IMR-90 (cell line): Measurements from ENCODE around the gene ROBO3. TPM values are rescaled to one million over a fixed set of nuclear protein-coding genes. Genes with fewer than 3 reads are reported as not detected.

ENCODE experiments used
- ATAC-seq: fragments of 200-7000 bp; cut with Tn5 transposase; 2 replicates; pipeline ENCODE4 v1.9.1; 2020; ENCODE audit warnings: low read depth, mild to moderate bottlenecking, moderate library complexity
- BruUV-seq: library from RNA; stranded (reverse); fragments of 400-500 nt; replicated peaks from 2 replicates; lab custom pipeline; 2021; lab: Mats Ljungman, UMichigan
- CTCF ChIA-PET: fragments of 300-600 bp; formaldehyde crosslinking; extraction: SDS; loops from one replicate; lab custom pipeline; 2021; ENCODE audit warnings: antibody characterized with exemption; lab: Yijun Ruan, JAX
- POLR2A ChIA-PET: fragments of 300-600 bp; sonication (Branson Sonifier 250); formaldehyde crosslinking; loops from one replicate; lab custom pipeline; 2022; ENCODE audit warnings: antibody characterized with exemption; ENCODE audit not compliant: unreplicated experiment; lab: Charles Lee
- DNase-seq: peaks from one replicate; pipeline ENCODE4 v3.0.0; 2013
- H2AFZ ChIP-seq: replicated peaks from 2 replicates; pipeline ENCODE3; 2013; ENCODE audit warnings: low read length, mild to moderate bottlenecking; ENCODE audit not compliant: poor library complexity
- H2AK5ac ChIP-seq: 2 replicates; pipeline ENCODE4 v1.6.1; 2013; ENCODE audit warnings: low read depth, low read length, inconsistent platforms
- H2AK9ac ChIP-seq: replicated peaks from 2 replicates; pipeline ENCODE3; 2013; ENCODE audit warnings: mild to moderate bottlenecking, low read depth, low read length, moderate library complexity; ENCODE audit not compliant: poor library complexity
- H2BK120ac ChIP-seq: 2 replicates; pipeline ENCODE4 v1.6.1; 2013; ENCODE audit warnings: low read depth, low read length, inconsistent platforms
- H2BK15ac ChIP-seq: 3 replicates; pipeline ENCODE4 v1.6.1; 2013; ENCODE audit warnings: low read depth, low read length, inconsistent platforms
- H2BK20ac ChIP-seq: 2 replicates; pipeline ENCODE4 v1.6.1; 2013; ENCODE audit warnings: low read depth, mild to moderate bottlenecking, inconsistent platforms, low read length, moderate library complexity
- H2BK5ac ChIP-seq: 2 replicates; pipeline ENCODE4 v1.6.1; 2013; ENCODE audit warnings: mild to moderate bottlenecking, low read depth, low read length, inconsistent platforms; ENCODE audit not compliant: poor library complexity, severe bottlenecking
- H3K14ac ChIP-seq: replicated peaks from 2 replicates; pipeline ENCODE4 v1.6.1; 2013; ENCODE audit warnings: low read depth, low read length, inconsistent platforms
- H3K18ac ChIP-seq: 2 replicates; pipeline ENCODE4 v1.6.1; 2013; ENCODE audit warnings: low read depth, low read length, control low read depth
- H3K23ac ChIP-seq: 2 replicates; pipeline ENCODE4 v1.6.1; 2013; ENCODE audit warnings: low read depth, low read length, inconsistent platforms
- H3K27ac ChIP-seq: 2 replicates; pipeline ENCODE4 v1.5.1; 2013; ENCODE audit warnings: mild to moderate bottlenecking, control low read depth, low read length; ENCODE audit not compliant: insufficient read depth
- H3K27me3 ChIP-seq: 2 replicates; pipeline ENCODE4 v1.6.1; 2013; ENCODE audit warnings: low read length; ENCODE audit not compliant: control insufficient read depth, insufficient read depth
- H3K36me3 ChIP-seq: 2 replicates; pipeline ENCODE4 v1.6.1; 2013; ENCODE audit warnings: low read length, mixed read lengths; ENCODE audit not compliant: control insufficient read depth, insufficient read depth
- H3K4ac ChIP-seq: 2 replicates; pipeline ENCODE4 v1.6.1; 2013; ENCODE audit warnings: low read depth, low read length, inconsistent platforms
- H3K4me1 ChIP-seq: 2 replicates; pipeline ENCODE4 v1.6.1; 2013; ENCODE audit warnings: low read length, mixed read lengths; ENCODE audit not compliant: control insufficient read depth, insufficient read depth
- H3K4me2 ChIP-seq: 2 replicates; pipeline ENCODE4 v1.6.1; 2013; ENCODE audit warnings: low read depth, mild to moderate bottlenecking, control low read depth, low read length, moderate library complexity
- H3K4me3 ChIP-seq: 2 replicates; pipeline ENCODE4 v1.5.1; 2013; ENCODE audit warnings: low read depth, mild to moderate bottlenecking, control low read depth, low read length, moderate library complexity; ENCODE audit not compliant: insufficient read depth
- H3K56ac ChIP-seq: 2 replicates; pipeline ENCODE4 v1.6.1; 2013; ENCODE audit warnings: low read length, inconsistent platforms; ENCODE audit not compliant: insufficient read depth; ENCODE audit errors: extremely low read depth
- H3K79me1 ChIP-seq, 2 experiments: 2 replicates each; pipeline ENCODE4 v1.6.1; 2013; ENCODE audit warnings: low read length in 2 of 2, inconsistent platforms in 1 of 2, low read depth in 1 of 2
- H3K9ac ChIP-seq: 2 replicates; pipeline ENCODE4 v1.6.1; 2013; ENCODE audit warnings: low read depth, low read length, control low read depth
- H3K9me1 ChIP-seq: 2 replicates; pipeline ENCODE4 v1.6.1; 2013; ENCODE audit warnings: low read length, inconsistent platforms; ENCODE audit not compliant: insufficient read depth
- H3K9me3 ChIP-seq: 2 replicates; pipeline ENCODE4 v1.6.1; 2013; ENCODE audit warnings: low read length; ENCODE audit not compliant: control insufficient read depth, insufficient read depth
- H4K20me1 ChIP-seq: 2 replicates; pipeline ENCODE4 v1.6.1; 2013; ENCODE audit warnings: low read length, inconsistent platforms; ENCODE audit not compliant: insufficient read depth
- H4K5ac ChIP-seq: 2 replicates; pipeline ENCODE4 v1.6.1; 2013; ENCODE audit warnings: mild to moderate bottlenecking, low read depth, low read length, control low read depth
- H4K8ac ChIP-seq, 2 experiments: 2 replicates each; pipeline ENCODE4 v1.6.1; 2013; ENCODE audit warnings: low read depth in 2 of 2, low read length in 2 of 2, control low read depth in 1 of 2, inconsistent platforms in 1 of 2
- H4K91ac ChIP-seq: 2 replicates; pipeline ENCODE4 v1.6.1; 2013; ENCODE audit warnings: low read depth, low read length, inconsistent platforms; ENCODE audit not compliant: insufficient read depth
- BHLHE40 ChIP-seq: fragments of 150-350 bp; IDR thresholded peaks from 2 replicates; pipeline ENCODE4 v1.6.1; 2016; ENCODE audit warnings: mild to moderate bottlenecking, low read depth, low read length
- CHD1 ChIP-seq: IDR thresholded peaks from 2 replicates; pipeline ENCODE4 v1.6.1; 2012; ENCODE audit warnings: low read depth, low read length, improper control_type of control experiment
- ELK1 ChIP-seq: fragments of 150-350 bp; IDR thresholded peaks from 2 replicates; pipeline ENCODE4 v1.6.1; 2016; ENCODE audit warnings: low read depth, mild to moderate bottlenecking, low read length, moderate library complexity, borderline replicate concordance
- FOS ChIP-seq: fragments of 150-350 bp; IDR thresholded peaks from 2 replicates; pipeline ENCODE4 v1.6.1; 2016; ENCODE audit warnings: low read depth, low read length
- MAFK ChIP-seq: IDR thresholded peaks from 2 replicates; pipeline ENCODE4 v1.6.1; 2012; ENCODE audit warnings: low read depth, low read length, improper control_type of control experiment
- MAZ ChIP-seq: IDR thresholded peaks from 2 replicates; pipeline ENCODE4 v1.6.1; 2012; ENCODE audit warnings: low read depth, mild to moderate bottlenecking, low read length, improper control_type of control experiment, moderate library complexity, borderline replicate concordance
- MXI1 ChIP-seq: IDR thresholded peaks from 2 replicates; pipeline ENCODE4 v1.6.1; 2012; ENCODE audit warnings: low read depth, mild to moderate bottlenecking, low read length, moderate library complexity, borderline replicate concordance
- NFE2L2 ChIP-seq: fragments of 150-350 bp; IDR thresholded peaks from 2 replicates; pipeline ENCODE4 v1.6.1; 2016; ENCODE audit warnings: low read depth, mild to moderate bottlenecking, low read length
- POLR2A ChIP-seq: IDR thresholded peaks from 2 replicates; pipeline ENCODE4 v1.6.1; 2012; ENCODE audit warnings: mild to moderate bottlenecking, low read depth, low read length
- RAD21 ChIP-seq: IDR thresholded peaks from 2 replicates; pipeline ENCODE4 v1.6.1; 2012; ENCODE audit warnings: low read length, improper control_type of control experiment
- WGBS, 2 experiments: methylation state at CpG; one replicate each; pipeline versions ENCODE4 v1.1.5 to v1.1.7; 2013; ENCODE audit warnings: missing lambda C conversion rate in 2 of 2; ENCODE audit not compliant: insufficient read length in 1 of 2; ENCODE audit errors: extremely low coverage in 2 of 2; 5-methylcytosine and 5-hydroxymethylcytosine counted together
- dilution Hi-C: fragments of 300-500 bp; cut with HindIII; formaldehyde crosslinking; loops from one replicate; pipeline ENCODE4 v1.14.3; 2018; ENCODE audit warnings: low sequenced_read_pairs; ENCODE audit not compliant: unreplicated experiment
- in situ Hi-C: fragments of 300-500 bp; cut with MboI; formaldehyde crosslinking; loops from 3 replicates; pipeline ENCODE4 v1.14.3; 2019; ENCODE audit warnings: low sequenced_read_pairs, inconsistent platforms, mixed read lengths
- intact Hi-C: fragments of 100-400 bp; cut with micrococcal nuclease; formaldehyde crosslinking; loops from 2 replicates; pipeline ENCODE4 v1.10.0; 2022
- polyA plus RNA-seq, 3 experiments: library from polyadenylated mRNA; depleted of rRNA; stranded (reverse); fragments of >200 nt; gene quantifications; 2 replicates each; pipeline ENCODE4 v1.2.3, GENCODE V29; 2012; ENCODE audit warnings: low replicate concordance in 1 of 3
- total RNA-seq: library from RNA; depleted of rRNA; stranded (reverse); fragments of >200 nt; gene quantifications from 2 replicates; pipeline ENCODE4 v1.2.3, GENCODE V29; 2012
- TF ChIP-seq, protein P1 (sequence below): conservative IDR thresholded peaks from 2 replicates; pipeline ENCODE4 v1.5.1; 2012; ENCODE audit warnings: mild to moderate bottlenecking, low read depth, low read length, improper control_type of control experiment
- TF ChIP-seq, protein P2 (sequence below): fragments of 150-350 bp; IDR thresholded peaks from 2 replicates; pipeline ENCODE4 v1.6.1; 2017; ENCODE audit warnings: mild to moderate bottlenecking, antibody characterized with exemption, low read length, low read depth

The ROBO3 gene
- total and polyA plus RNA-seq, 2 of the 4 experiments (the other 2 are of a cell fraction), result 12.0 to 54.1 TPM

DNA sequence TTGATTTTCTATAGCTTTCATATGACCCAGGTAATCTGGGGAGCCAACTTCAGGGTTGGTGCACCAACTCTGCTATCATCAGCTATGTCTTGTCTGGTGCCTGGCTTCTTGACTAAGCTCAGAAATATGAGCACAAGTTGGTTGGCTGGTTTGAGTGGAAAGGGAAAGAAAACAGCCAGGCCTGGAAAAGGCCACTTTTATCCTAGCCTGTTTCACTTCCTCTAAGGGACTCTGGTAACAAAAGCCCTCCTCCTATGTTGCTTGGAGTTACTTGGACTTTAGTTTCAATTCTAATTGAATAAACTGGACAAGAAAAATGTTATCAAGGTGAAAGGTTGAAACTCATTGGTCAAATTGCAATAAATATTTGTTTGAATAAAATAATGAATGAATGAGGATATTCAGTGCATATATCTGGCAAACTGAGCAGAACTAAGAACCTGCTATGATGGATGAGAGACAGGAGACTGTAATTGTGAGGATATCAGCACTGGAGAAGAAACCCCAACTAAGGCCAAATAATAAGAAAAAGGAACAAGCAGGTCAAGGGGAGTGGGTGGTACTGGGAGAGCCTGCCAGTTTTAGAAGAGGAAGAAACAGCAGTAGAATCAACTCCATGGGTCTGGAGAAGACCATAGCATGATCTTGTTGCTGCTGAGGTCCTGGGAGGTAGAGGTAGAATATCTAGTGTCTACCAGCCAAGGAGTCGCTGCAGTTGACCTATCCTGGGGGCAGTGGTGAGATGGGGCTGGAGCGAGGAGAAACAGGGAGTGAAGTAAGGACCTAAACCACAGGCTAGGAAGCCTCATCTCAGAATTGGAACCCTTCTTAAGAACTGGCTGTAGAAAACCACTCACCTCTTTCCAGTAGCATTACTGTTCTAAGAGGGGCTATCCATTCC is 24.2 kb downstream of the ROBO3 start (continued):
- TF ChIP-seq, protein P1, sequence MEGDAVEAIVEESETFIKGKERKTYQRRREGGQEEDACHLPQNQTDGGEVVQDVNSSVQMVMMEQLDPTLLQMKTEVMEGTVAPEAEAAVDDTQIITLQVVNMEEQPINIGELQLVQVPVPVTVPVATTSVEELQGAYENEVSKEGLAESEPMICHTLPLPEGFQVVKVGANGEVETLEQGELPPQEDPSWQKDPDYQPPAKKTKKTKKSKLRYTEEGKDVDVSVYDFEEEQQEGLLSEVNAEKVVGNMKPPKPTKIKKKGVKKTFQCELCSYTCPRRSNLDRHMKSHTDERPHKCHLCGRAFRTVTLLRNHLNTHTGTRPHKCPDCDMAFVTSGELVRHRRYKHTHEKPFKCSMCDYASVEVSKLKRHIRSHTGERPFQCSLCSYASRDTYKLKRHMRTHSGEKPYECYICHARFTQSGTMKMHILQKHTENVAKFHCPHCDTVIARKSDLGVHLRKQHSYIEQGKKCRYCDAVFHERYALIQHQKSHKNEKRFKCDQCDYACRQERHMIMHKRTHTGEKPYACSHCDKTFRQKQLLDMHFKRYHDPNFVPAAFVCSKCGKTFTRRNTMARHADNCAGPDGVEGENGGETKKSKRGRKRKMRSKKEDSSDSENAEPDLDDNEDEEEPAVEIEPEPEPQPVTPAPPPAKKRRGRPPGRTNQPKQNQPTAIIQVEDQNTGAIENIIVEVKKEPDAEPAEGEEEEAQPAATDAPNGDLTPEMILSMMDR, result no peak

- H3K9me1 ChIP-seq, result 0 out of 2 replicates have a peak, but pooled peaks cover 3% of the 10 kb centered on the region
- no peak overlapping the region for H3K14ac ChIP-seq
- CTCF ChIA-PET, result interaction anchor here (0.6 kb wide), 1 partner anchor 1550 kb away, joined by 3 read pairs; no protein-coding TSS in a partner anchor
- H2BK5ac ChIP-seq, result no peak overlapping the region
- H3K4me3 ChIP-seq, result no peak overlapping the region
- no peaks in the 10 kb centered on the region for H3K79me1 ChIP-seq
- H3K9ac ChIP-seq, result no peak overlapping the region
- DNase-seq (no peak), ATAC-seq (no peak)
- H4K91ac ChIP-seq, result no peak overlapping the region
- POLR2A ChIA-PET, result interaction anchor here (0.7 kb wide), 1 partner anchor 499 kb away, joined by 3 read pairs; no protein-coding TSS in a partner anchor
- no peak overlapping the region for H2AK9ac ChIP-seq
- no peak overlapping the region for H3K23ac ChIP-seq
- no CpG with 5 or more reads among the region's 2 CpGs for WGBS, 2 experiments
- no peak overlapping the region for H3K56ac ChIP-seq
- dilution Hi-C loops, result no loop called here
- H2BK15ac ChIP-seq, result no peak overlapping the region
- BruUV-seq, result no TSS peak
- in situ Hi-C loops, result no loop called here
- H3K4me2 ChIP-seq, result no peak overlapping the region
- H3K4ac ChIP-seq, result no peak overlapping the region
- H3K4me1 ChIP-seq, result peaks cover 2% of the 10 kb centered on the region; the same call in 1 of the 2 replicates
- H3K36me3 ChIP-seq, result no peaks in the 10 kb centered on the region
- no peaks in the 10 kb centered on the region for H4K20me1 ChIP-seq
- H2BK120ac ChIP-seq, result no peak overlapping the region
- no peak overlapping the region for H2AFZ ChIP-seq
- intact Hi-C loops, result no loop called here
- no peak overlapping the region for H3K27ac ChIP-seq
- H4K5ac ChIP-seq, result no peak overlapping the region
- H3K9me3 ChIP-seq, result no peaks in the 10 kb centered on the region
- H3K18ac ChIP-seq, result no peak overlapping the region
- H2BK20ac ChIP-seq, result no peak overlapping the region
- no peak overlapping the region for H4K8ac ChIP-seq
- no peaks in the 10 kb centered on the region for H3K27me3 ChIP-seq
- no peak overlapping the region for H2AK5ac ChIP-seq
- TF ChIP-seq NFE2L2 (no peak), CHD1 (no peak), MXI1 (no peak), MAFK (no peak), POLR2A (no peak), BHLHE40 (no peak), FOS (no peak), ELK1 (no peak), RAD21 (no peak), MAZ (no peak)
- TF ChIP-seq, protein P2, sequence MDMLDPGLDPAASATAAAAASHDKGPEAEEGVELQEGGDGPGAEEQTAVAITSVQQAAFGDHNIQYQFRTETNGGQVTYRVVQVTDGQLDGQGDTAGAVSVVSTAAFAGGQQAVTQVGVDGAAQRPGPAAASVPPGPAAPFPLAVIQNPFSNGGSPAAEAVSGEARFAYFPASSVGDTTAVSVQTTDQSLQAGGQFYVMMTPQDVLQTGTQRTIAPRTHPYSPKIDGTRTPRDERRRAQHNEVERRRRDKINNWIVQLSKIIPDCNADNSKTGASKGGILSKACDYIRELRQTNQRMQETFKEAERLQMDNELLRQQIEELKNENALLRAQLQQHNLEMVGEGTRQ, result no peak
Observed at GRCh38 chr11:124890151-124890550, 24.9 kb downstream of the ROBO3 start.
